PC-9 (cell line): ENCODE results near the gene CLN6. TPM values are rescaled to one million over a fixed set of nuclear protein-coding genes. Genes with fewer than 3 reads are reported as not detected.

ENCODE experiments used
- BruUV-seq: library from RNA; stranded (reverse); fragments of 400-500 nt; replicated peaks from 2 replicates; lab custom pipeline; 2021; lab: Mats Ljungman, UMichigan
- CTCF ChIA-PET: fragments of 300-600 bp; sonication (Branson Sonifier 250); formaldehyde crosslinking; loops from one replicate; lab custom pipeline; 2022; ENCODE audit warnings: antibody characterized with exemption; lab: Charles Lee
- POLR2A ChIA-PET: fragments of 300-600 bp; sonication (Branson Sonifier 250); formaldehyde crosslinking; loops from one replicate; lab custom pipeline; 2022; ENCODE audit warnings: antibody characterized with exemption; ENCODE audit not compliant: unreplicated experiment; lab: Charles Lee
- DNase-seq, 2 experiments: peaks; one replicate each; pipeline versions ENCODE4 v3.0.0 to v3.0.0-alpha.2; 2015 to 2022; ENCODE audit warnings: mixed read lengths in 1 of 2
- H2AFZ ChIP-seq: fragments of 200-600 bp; sonication (generic); 2 replicates; pipeline ENCODE4 v1.8.1; 2017; ENCODE audit warnings: antibody characterized with exemption
- H3F3A ChIP-seq: fragments of 200-600 bp; sonication (generic); 2 replicates; pipeline ENCODE4 v1.8.1; 2017; ENCODE audit warnings: antibody characterized with exemption, mild to moderate bottlenecking, low read depth; ENCODE audit not compliant: insufficient read depth
- H3K27ac ChIP-seq: fragments of 200-600 bp; sonication (generic); 2 replicates; pipeline ENCODE4 v1.6.1; 2016; ENCODE audit warnings: mixed run types
- H3K27me3 ChIP-seq: fragments of 200-600 bp; sonication (generic); 2 replicates; pipeline ENCODE4 v1.6.1; 2016; ENCODE audit warnings: low read depth, mixed run types; ENCODE audit not compliant: insufficient read depth
- H3K36me3 ChIP-seq: fragments of 200-600 bp; sonication (generic); 2 replicates; pipeline ENCODE4 v1.6.1; 2016; ENCODE audit warnings: low read depth, mixed run types
- H3K4me1 ChIP-seq: fragments of 200-600 bp; sonication (generic); replicated peaks from 2 replicates; pipeline ENCODE4 v1.6.1; 2016; ENCODE audit warnings: mixed run types; ENCODE audit not compliant: insufficient read depth
- H3K4me2 ChIP-seq: fragments of 200-600 bp; sonication (generic); 2 replicates; pipeline ENCODE4 v1.6.1; 2017; ENCODE audit warnings: mixed run types
- H3K4me3 ChIP-seq: fragments of 200-600 bp; sonication (generic); 2 replicates; pipeline ENCODE4 v1.6.1; 2016; ENCODE audit warnings: mixed run types
- H3K79me2 ChIP-seq: fragments of 200-600 bp; sonication (generic); 2 replicates; pipeline ENCODE4 v1.6.1; 2017; ENCODE audit warnings: low read depth, mixed run types
- H3K9me2 ChIP-seq: fragments of 200-600 bp; sonication (generic); 2 replicates; pipeline ENCODE4 v1.8.1; 2017; ENCODE audit warnings: mild to moderate bottlenecking; ENCODE audit not compliant: insufficient read depth
- H3K9me3 ChIP-seq: fragments of 200-600 bp; sonication (generic); 2 replicates; pipeline ENCODE4 v1.8.1; 2016; ENCODE audit warnings: low read depth; ENCODE audit not compliant: insufficient read depth
- H4K20me1 ChIP-seq: fragments of 200-600 bp; sonication (generic); 2 replicates; pipeline ENCODE4 v1.8.1; 2017; ENCODE audit not compliant: insufficient read depth
- EZH2 ChIP-seq: fragments of 200-600 bp; sonication (generic); IDR thresholded peaks from 2 replicates; pipeline ENCODE4 v1.8.0; 2017; ENCODE audit warnings: antibody characterized with exemption, low read depth
- intact Hi-C: fragments of 100-400 bp; cut with micrococcal nuclease; formaldehyde crosslinking; loops from one replicate; pipeline ENCODE4 v1.10.0; 2022; ENCODE audit not compliant: unreplicated experiment
- total RNA-seq: library from RNA; stranded (reverse); gene quantifications from 2 replicates; pipeline ENCODE4 v1.2.3, GENCODE V29; 2021
- TF ChIP-seq, protein P1 (sequence below): fragments of 200-600 bp; sonication (generic); conservative IDR thresholded peaks from 2 replicates; pipeline ENCODE4 v1.6.1; 2017; ENCODE audit warnings: mixed run types, antibody characterized with exemption, mild to moderate bottlenecking, moderate library complexity

The CLN6 gene
- total RNA-seq, 1 experiment from 2014 or later, result 48.7 TPM

DNA sequence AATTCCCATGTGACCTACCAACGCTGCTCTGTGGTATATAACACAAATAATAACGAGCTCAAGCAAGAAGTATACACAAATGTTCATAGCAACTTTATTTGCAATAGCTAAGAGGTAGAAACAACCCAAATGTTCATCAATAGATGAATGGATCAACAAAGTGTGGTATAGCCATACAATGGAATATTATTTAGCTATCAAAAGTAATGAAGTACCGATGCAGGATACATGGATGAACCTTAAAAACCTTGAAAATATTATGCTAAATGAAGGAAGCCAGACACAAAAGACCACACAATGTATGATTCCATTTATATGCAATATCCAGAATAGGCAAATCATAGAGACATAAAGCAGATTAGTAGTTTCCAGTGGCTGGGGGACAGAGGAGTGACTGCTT lies 32.5 kb upstream of the CLN6 start:
- H3K4me1 ChIP-seq, result no peaks in the 10 kb centered on the region
- no peak overlapping the region for H3K4me2 ChIP-seq
- H3K27me3 ChIP-seq, result no peaks in the 10 kb centered on the region
- POLR2A ChIA-PET, result no interaction called here
- H2AFZ ChIP-seq, result no peak overlapping the region
- intact Hi-C loops, result no loop called here
- DNase-seq, result no peak
- no peaks in the 10 kb centered on the region for H4K20me1 ChIP-seq
- no peaks in the 10 kb centered on the region for H3K9me2 ChIP-seq
- no peak overlapping the region for H3K4me3 ChIP-seq
- CTCF ChIA-PET, result no interaction called here
- H3K9me3 ChIP-seq, result no peaks in the 10 kb centered on the region
- no TSS peak for BruUV-seq
- H3K27ac ChIP-seq, result no peak overlapping the region
- H3K79me2 ChIP-seq, result no peaks in the 10 kb centered on the region
- no peaks in the 10 kb centered on the region for H3F3A ChIP-seq
- no peaks in the 10 kb centered on the region for H3K36me3 ChIP-seq
- TF ChIP-seq EZH2, result no peak
- TF ChIP-seq, protein P1, sequence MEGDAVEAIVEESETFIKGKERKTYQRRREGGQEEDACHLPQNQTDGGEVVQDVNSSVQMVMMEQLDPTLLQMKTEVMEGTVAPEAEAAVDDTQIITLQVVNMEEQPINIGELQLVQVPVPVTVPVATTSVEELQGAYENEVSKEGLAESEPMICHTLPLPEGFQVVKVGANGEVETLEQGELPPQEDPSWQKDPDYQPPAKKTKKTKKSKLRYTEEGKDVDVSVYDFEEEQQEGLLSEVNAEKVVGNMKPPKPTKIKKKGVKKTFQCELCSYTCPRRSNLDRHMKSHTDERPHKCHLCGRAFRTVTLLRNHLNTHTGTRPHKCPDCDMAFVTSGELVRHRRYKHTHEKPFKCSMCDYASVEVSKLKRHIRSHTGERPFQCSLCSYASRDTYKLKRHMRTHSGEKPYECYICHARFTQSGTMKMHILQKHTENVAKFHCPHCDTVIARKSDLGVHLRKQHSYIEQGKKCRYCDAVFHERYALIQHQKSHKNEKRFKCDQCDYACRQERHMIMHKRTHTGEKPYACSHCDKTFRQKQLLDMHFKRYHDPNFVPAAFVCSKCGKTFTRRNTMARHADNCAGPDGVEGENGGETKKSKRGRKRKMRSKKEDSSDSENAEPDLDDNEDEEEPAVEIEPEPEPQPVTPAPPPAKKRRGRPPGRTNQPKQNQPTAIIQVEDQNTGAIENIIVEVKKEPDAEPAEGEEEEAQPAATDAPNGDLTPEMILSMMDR, result no peak

DNA sequence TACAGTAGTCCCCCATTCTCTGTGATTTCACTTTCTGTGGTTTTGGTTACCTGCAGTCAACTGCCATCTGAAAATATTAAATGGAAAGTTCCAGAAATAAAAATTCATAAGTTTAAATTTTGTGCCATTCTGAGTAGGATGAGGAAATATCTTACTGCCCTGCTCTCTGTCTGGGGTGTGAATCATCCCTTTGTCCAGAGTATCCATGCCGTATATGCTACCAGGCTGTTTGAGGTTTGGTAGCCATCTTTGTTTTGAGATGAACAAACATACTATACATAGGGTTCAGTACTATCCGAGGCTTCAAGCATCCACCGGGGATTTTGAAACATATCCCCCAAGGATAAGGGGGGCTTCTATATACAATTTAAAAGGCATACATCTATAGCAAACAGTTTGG lies 31.7 kb upstream of the CLN6 start:
- no peak overlapping the region for H2AFZ ChIP-seq
- H3K9me2 ChIP-seq, result no peaks in the 10 kb centered on the region
- CTCF ChIA-PET, result no interaction called here
- no peaks in the 10 kb centered on the region for H3K27me3 ChIP-seq
- intact Hi-C loops, result no loop called here
- no peaks in the 10 kb centered on the region for H4K20me1 ChIP-seq
- no peaks in the 10 kb centered on the region for H3F3A ChIP-seq
- H3K9me3 ChIP-seq, result no peaks in the 10 kb centered on the region
- DNase-seq, result no peak
- no peak for TF ChIP-seq EZH2
- TF ChIP-seq, protein P1, result no peak
- no peak overlapping the region for H3K4me3 ChIP-seq
- POLR2A ChIA-PET, result interaction anchor here (0.7 kb wide), 1 partner anchor 14 kb away, joined by 6 read pairs; no protein-coding TSS in a partner anchor
- no peaks in the 10 kb centered on the region for H3K79me2 ChIP-seq
- H3K36me3 ChIP-seq, result no peaks in the 10 kb centered on the region
- no TSS peak for BruUV-seq
- no peaks in the 10 kb centered on the region for H3K4me1 ChIP-seq
- no peak overlapping the region for H3K4me2 ChIP-seq
- H3K27ac ChIP-seq, result no peak overlapping the region

DNA sequence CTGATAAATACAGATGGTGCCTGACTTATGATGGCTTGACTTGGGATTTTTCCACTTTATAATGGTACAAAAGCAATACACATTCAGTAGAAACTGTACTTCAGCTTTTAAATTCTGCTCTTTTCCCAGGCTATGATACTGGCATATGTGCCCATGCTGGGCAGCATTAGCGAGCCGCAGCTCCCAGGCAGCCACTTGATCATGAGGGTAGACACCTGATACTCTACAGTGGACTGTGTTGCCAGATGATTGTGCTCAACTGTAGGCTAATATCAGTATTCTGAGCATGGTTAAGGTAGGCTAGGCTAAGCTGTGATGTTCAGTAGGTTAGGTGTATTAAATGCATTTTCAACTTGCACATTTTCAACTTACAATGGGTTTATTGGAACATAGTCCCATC lies 30.4 kb upstream of the CLN6 start:
- no peak for DNase-seq
- BruUV-seq, result no TSS peak
- H3K4me3 ChIP-seq, result no peak overlapping the region
- no peaks in the 10 kb centered on the region for H4K20me1 ChIP-seq
- no peaks in the 10 kb centered on the region for H3K4me1 ChIP-seq
- H3F3A ChIP-seq, result no peaks in the 10 kb centered on the region
- H2AFZ ChIP-seq, result no peak overlapping the region
- H3K27me3 ChIP-seq, result no peaks in the 10 kb centered on the region
- H3K79me2 ChIP-seq, result no peaks in the 10 kb centered on the region
- intact Hi-C loops, result no loop called here
- TF ChIP-seq, protein P1, result no peak
- TF ChIP-seq EZH2, result no peak
- no peak overlapping the region for H3K4me2 ChIP-seq
- no peaks in the 10 kb centered on the region for H3K36me3 ChIP-seq
- ChIA-PET POLR2A (no interaction called here), CTCF (no interaction called here)
- H3K9me2 ChIP-seq, result no peaks in the 10 kb centered on the region
- H3K27ac ChIP-seq, result no peak overlapping the region
- H3K9me3 ChIP-seq, result no peaks in the 10 kb centered on the region
